ENCODE data around the gene LIPC.

The LIPC gene

DNA sequence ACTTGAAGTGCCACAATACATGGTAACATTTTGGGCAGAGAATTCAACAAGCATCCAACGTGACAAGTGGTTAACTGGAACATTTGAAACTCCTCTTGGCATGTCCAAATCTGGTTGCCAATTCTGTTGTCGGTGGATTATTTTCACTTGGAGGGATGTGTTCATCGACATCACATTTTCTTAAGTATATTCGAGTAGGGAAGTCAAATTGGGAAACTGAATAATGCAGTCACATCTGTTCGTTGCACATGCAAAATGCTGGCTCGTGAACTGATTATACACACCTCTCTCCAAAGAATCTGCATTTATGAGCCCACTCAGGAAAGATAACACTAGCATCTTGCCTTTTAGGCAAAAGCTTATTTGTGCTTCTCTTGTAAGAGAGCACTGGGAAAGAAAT lies 139.7 kb downstream of the LIPC start:
- H3K36me3 Mint-ChIP-seq = no peaks in the 10 kb centered on the region
- ATAC-seq (no peak), DNase-seq (ENCODE audit: low spot score in 2 of 2) (peak in 1 of 2 donors; percentile 15)
- no peak overlapping the region for H3K27ac Mint-ChIP-seq
- no peak overlapping the region for H3K4me3 Mint-ChIP-seq
- H3K4me1 Mint-ChIP-seq = peaks cover 15% of the 10 kb centered on the region
- no peaks in the 10 kb centered on the region for H3K9me3 Mint-ChIP-seq

DNA sequence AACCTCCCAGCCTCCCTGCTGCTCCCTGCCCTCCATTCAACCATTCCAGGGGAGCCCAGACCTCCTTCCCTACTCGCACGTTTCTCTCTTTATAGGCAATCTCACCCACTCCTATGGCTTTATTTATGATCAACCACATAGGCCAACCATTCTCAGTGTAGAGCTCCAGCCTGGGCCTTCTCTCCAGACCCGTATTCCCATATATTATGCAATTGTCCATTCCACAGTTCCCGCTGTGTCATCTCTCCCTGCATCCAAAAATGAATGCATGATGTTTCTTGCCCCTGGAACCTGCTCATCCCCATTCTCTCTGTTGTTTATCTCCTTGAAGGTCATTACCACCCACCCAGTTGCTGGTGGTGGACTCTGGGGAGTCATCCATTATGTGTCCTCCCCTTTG lies 140.7 kb downstream of the LIPC start:
- DNase-seq (ENCODE audit: low spot score in 2 of 2) (no peak), ATAC-seq (no peak)
- no peaks in the 10 kb centered on the region for H3K36me3 Mint-ChIP-seq
- no peaks in the 10 kb centered on the region for H3K9me3 Mint-ChIP-seq
- peaks cover 15% of the 10 kb centered on the region for H3K4me1 Mint-ChIP-seq
- no peak overlapping the region for H3K27ac Mint-ChIP-seq
- H3K4me3 Mint-ChIP-seq = no peak overlapping the region

DNA sequence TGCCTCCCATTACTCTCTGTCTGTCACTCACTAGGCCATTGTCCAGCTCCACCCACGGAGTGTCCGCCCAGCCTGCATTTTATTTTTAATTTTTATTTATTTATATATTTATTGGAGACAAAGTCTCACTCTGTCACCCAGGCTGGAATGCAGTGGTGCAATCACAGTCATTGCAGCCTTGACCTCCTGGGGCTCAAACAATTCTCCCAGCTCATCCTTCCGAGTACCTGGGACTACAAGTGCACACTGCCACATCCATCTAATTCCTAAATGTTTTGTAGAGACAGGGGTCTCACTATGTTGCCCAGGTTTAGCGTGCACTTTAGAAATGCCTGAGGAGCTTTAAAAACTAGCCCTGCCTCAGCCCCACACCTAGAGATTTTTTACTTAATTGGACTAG lies 141.5 kb downstream of the LIPC start:
- Mint-ChIP-seq H3K9me3 (no peaks in the 10 kb centered on the region), H3K4me3 (no peak overlapping the region), H3K27ac (no peak overlapping the region), H3K4me1 (peaks cover 12% of the 10 kb centered on the region), H3K36me3 (no peaks in the 10 kb centered on the region)
- DNase-seq (ENCODE audit: low spot score in 2 of 2) (no peak), ATAC-seq (no peak)

DNA sequence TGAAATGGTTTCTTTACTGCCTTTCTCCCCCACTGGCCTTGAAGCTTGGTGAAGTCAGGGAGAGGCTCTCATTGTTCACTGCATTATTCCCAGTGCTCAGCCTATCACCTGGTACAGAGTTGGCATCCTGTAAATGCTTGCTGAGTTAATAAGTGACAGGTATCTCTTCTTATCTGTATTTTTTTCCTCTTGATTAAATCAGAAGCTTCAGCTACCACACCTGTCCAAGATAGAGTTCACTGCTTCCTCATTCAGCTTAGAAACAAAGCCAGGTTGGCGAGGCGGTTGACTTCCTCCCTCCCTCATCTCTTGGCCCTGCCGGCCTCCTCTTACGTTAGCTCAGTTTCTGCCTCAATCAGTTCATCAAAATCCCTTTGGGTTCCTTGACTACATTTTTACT lies 142.8 kb downstream of the LIPC start:
- Mint-ChIP-seq H3K27ac (no peak overlapping the region), H3K9me3 (no peaks in the 10 kb centered on the region), H3K4me3 (no peak overlapping the region), H3K4me1 (peaks cover 7% of the 10 kb centered on the region), H3K36me3 (no peaks in the 10 kb centered on the region)
- DNase-seq (ENCODE audit: low spot score in 2 of 2) (no peak), ATAC-seq (no peak)

DNA sequence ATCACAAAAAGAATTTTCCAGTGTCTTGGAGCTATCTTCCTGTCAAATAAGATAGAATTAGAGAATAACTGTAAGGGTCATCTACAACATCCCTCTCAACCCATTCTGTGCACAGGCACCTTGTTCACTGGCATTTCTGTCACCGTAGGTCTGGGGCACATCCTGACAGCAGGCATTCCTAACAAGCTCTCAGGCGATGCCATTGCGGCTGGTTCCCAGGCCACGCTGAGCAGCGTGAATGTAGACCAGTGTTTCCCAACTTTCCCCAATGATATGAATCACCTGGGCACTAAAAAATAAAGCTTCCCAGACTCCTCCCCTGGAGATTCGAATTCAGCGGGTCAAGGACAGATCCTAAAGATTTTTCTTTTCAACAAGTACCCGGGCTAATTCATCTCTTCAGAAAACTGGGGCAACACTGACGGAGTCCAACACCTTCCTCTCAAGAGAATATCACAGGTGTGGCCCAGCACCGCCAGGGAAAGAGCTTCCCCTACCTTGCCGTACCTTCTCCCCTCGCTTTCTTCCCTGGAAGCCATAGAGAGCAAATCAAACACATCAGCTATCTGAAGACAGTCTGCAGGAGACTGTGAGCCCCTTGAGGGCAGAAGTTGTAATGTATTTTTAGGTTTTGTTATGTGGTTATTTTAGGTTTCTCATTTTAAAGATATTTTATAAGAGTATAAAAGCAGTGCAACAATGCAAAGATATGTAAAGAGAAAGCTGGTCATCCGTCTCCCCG lies 143.4 kb downstream of the LIPC start:
- DNase-seq (ENCODE audit: low spot score in 2 of 2) (no peak), ATAC-seq (no peak)
- Mint-ChIP-seq H3K4me1 (peaks cover 7% of the 10 kb centered on the region), H3K4me3 (no peak overlapping the region), H3K36me3 (no peaks in the 10 kb centered on the region), H3K27ac (no peak overlapping the region), H3K9me3 (no peaks in the 10 kb centered on the region)

DNA sequence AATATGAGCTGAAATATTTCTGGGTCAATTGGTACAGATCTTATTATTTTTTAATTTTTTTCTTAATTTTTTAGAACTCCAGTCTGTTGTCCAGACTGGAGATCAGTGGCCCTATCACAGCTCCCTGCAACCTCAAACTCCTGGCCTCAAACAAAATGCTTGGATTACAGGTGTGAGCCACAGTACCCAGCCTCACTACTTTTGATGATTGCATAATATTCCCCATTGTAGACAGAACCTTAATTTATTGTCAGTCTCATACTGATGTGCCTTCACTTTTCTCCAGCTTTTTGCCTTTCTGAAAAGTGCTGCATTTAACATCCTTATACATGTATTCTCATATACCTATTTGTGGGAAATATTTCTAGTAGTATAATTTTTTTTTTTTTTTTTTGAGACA lies 144.9 kb downstream of the LIPC start:
- no peaks in the 10 kb centered on the region for H3K36me3 Mint-ChIP-seq
- H3K27ac Mint-ChIP-seq = no peak overlapping the region
- DNase-seq (ENCODE audit: low spot score in 2 of 2) (no peak), ATAC-seq (no peak)
- peaks cover 7% of the 10 kb centered on the region for H3K4me1 Mint-ChIP-seq
- H3K9me3 Mint-ChIP-seq = no peaks in the 10 kb centered on the region
- H3K4me3 Mint-ChIP-seq = no peak overlapping the region

DNA sequence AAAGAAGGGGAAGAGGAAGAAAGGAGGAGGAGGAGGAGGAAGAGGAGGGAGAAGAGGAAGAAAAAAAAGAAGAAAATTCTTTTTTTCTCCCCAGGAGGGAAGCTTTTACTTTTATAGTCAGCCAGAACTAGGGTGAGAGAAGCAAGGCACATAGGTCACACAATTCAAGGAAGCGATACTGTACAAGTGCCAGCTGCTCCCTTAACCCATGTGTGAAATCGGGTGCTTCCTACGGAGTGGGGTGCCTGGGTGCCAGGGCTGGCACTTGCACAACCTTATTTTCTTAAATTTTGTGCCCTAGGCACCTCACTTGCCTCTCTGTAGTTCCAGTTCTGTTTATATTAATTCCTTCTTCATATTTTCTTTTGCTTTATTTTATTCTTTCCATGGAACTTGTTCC lies 150.4 kb downstream of the LIPC start:
- Mint-ChIP-seq H3K27ac (no peak overlapping the region), H3K36me3 (no peaks in the 10 kb centered on the region), H3K9me3 (peaks cover 7% of the 10 kb centered on the region), H3K4me3 (no peak overlapping the region), H3K4me1 (peaks cover 8% of the 10 kb centered on the region)
- DNase-seq (ENCODE audit: low spot score in 2 of 2) (no peak), ATAC-seq (no peak)

DNA sequence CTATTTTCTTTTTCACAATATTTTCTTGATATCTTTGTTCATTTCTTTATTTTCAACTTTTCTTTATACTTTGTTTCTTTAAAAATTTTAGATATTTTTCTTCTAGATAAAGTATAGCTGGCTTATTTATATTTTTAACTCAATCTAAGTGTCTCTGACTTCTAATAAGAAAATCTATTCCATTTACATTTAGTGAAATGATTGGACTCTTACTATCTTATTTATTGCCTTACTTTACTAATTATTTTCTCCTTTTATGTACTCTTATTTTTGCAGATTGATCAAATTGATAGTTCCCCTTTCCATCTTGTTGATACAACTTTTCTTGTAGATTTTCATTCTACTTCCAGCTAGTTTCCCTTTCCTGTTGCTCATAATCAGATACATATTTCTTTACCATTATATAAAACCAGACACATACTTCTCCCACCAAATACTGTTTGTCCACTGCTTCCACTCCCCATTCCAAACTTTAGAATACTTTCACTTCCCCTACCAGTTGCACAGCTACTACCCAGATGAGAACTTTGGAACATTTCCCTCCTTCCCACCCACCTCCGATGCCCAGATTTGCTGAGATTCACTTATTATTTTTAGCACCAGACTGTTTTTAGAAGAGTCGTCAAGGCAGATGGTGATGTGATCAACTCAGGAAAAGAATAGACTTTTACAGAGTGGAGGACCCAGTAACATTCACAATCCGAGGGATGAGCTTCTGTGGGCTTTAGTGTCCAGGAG lies 151.5 kb downstream of the LIPC start:
- H3K9me3 Mint-ChIP-seq = peaks cover 7% of the 10 kb centered on the region
- H3K36me3 Mint-ChIP-seq = no peaks in the 10 kb centered on the region
- no peak for ATAC-seq
- DNase-seq (ENCODE audit: low spot score in 2 of 2) = no peak
- peaks cover 8% of the 10 kb centered on the region for H3K4me1 Mint-ChIP-seq
- no peak overlapping the region for H3K27ac Mint-ChIP-seq
- no peak overlapping the region for H3K4me3 Mint-ChIP-seq

DNA sequence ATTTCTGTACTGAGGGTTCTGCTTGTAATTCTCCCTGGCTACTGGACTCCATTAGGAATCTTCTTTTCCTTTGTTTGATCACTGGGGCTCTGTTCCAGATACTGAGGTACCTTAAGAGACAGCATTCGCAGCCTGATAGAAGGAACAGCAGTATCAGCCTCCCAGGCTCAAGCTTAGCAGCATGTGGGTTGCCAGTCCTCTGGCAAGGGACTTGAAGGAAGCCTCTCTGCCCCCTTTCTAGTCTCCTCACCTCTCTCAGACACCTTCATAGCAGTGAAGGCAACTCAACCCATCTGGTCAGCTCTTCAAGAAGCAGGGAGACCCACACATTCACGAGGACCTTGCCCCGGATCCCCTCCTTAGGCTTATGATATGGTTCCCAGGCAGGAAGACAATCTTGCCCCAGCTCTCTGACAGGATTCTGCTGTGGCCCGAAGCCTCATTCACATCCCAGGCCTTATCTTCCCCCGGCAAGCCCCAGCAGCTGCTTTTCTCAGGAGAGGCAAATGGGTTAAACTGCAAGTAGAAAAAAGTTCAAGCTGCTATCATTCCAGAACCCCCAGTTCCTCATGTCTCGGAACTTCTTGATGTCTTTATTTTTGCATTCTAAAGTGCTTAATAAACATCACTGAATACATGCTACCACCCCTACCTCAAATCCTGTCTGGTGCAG lies 153.1 kb downstream of the LIPC start:
- no peak overlapping the region for H3K4me3 Mint-ChIP-seq
- H3K4me1 Mint-ChIP-seq = peaks cover 8% of the 10 kb centered on the region

DNA sequence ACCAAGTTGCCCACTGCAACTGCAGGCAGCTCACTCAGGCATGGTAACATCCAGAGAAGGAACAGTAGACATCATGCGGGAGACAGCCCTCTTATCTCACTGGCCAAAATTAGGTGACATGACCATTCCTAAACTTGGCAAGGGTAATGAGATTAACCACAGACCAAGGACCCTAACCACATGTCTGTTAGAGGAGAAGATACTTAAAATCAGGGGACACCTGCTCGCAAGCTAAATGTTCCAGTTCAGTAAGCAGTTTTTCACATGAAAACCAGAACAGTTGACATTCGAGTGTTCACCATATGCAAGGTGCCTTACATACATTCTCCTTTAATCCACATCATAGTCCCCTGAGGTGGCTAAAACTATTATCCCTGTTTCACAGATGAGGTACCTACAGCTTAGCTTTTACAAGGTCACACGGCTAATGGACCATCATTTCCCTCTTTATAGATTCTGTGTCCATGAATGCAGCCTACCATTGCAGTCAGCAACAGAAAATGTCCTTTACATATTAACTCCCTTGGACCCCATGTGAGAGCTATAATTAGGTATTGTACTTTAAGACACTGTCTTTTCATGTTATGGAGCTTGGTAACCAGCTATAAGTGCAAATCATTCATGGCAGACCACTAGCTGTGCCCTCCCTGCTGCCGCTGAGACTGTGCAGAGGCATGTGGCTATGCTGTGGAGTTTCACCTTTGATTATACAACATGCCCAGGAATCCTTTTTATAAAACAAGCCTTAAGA lies 154.1 kb downstream of the LIPC start:
- Mint-ChIP-seq H3K36me3 (no peaks in the 10 kb centered on the region), H3K4me3 (no peak overlapping the region), H3K4me1 (peaks cover 8% of the 10 kb centered on the region), H3K27ac (peak overlapping the region; percentile 9), H3K9me3 (peaks cover 7% of the 10 kb centered on the region)
- no peak for ATAC-seq
- DNase-seq (ENCODE audit: low spot score in 2 of 2) = no peak

More for the DNA sequence above, 153.1 kb downstream of the LIPC start:
- ATAC-seq = no peak
- H3K9me3 Mint-ChIP-seq = peaks cover 7% of the 10 kb centered on the region
- no peaks in the 10 kb centered on the region for H3K36me3 Mint-ChIP-seq
- DNase-seq (ENCODE audit: low spot score in 2 of 2) = no peak
- H3K27ac Mint-ChIP-seq = peak overlapping the region; percentile 9

DNA sequence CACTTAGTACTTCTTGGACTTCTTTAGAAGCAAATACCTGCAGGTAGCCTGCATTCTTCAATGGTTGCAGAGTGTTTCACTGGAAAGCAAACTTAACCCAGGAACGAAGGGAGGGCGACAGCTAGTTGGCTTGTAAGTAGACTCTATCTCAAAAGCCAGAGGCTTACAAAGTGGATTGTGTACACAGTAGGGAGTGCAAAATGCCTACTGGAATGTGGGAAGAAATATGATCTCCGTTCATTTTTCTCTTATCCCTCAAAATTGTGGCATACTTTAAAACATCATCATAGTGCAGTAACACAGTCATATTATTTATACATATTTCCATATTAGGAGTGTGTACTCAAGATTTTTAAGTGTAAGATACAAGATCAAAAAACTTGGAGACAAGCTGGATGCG lies 155.7 kb downstream of the LIPC start:
- ATAC-seq (no peak), DNase-seq (ENCODE audit: low spot score in 2 of 2) (no peak)
- no peaks in the 10 kb centered on the region for H3K36me3 Mint-ChIP-seq
- peaks cover 7% of the 10 kb centered on the region for H3K9me3 Mint-ChIP-seq
- H3K4me3 Mint-ChIP-seq = no peak overlapping the region
- no peak overlapping the region for H3K27ac Mint-ChIP-seq
- peaks cover 8% of the 10 kb centered on the region for H3K4me1 Mint-ChIP-seq

DNA sequence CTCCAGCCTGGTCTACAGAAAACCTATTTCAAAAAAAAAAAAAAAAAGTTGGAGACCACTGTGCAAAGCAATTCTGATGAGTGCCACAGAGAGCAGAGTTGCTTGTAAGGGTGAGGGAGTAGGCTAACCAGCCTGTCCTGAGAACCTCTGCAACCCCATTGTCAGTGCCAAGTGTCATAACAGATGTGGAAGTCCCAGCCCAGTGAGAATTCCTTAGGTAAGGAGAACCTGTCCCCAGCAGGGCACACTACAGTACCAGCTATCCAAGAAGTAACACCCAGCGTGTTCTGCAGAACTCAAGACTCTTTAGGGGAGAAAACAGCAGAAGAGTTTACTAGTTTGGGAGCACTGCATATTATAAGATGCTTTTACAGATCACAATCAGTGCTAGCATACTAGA lies 156.3 kb downstream of the LIPC start:
- DNase-seq (ENCODE audit: low spot score in 2 of 2) (no peak), ATAC-seq (no peak)
- Mint-ChIP-seq H3K36me3 (peaks cover under 1% of the 10 kb centered on the region), H3K4me1 (peaks cover 8% of the 10 kb centered on the region), H3K4me3 (no peak overlapping the region), H3K27ac (no peak overlapping the region), H3K9me3 (peaks cover 5% of the 10 kb centered on the region)

DNA sequence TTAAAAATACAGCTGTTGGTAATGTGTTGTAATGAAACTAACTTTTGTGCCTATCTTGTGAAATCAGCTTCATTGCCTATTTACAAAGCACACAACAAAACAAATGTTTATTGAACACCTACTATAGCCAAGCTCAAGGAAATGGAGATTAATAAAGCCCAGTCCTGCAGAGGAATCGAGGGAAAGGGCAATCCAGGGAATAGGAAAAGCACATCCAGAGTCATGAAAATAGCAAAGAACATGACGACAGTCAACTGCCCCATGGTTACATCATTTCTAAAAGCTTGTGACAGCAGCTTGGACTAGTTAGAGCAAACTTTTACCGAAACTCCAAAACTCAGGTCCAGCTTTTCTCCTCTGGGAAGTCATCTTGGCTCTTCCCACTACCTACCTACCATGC lies 157.3 kb downstream of the LIPC start:
- no peak overlapping the region for H3K4me3 Mint-ChIP-seq
- peaks cover 8% of the 10 kb centered on the region for H3K36me3 Mint-ChIP-seq
- ATAC-seq (no peak), DNase-seq (ENCODE audit: low spot score in 2 of 2) (no peak)
- no peaks in the 10 kb centered on the region for H3K9me3 Mint-ChIP-seq
- peaks cover 8% of the 10 kb centered on the region for H3K4me1 Mint-ChIP-seq
- peak overlapping the region; percentile 11 for H3K27ac Mint-ChIP-seq

DNA sequence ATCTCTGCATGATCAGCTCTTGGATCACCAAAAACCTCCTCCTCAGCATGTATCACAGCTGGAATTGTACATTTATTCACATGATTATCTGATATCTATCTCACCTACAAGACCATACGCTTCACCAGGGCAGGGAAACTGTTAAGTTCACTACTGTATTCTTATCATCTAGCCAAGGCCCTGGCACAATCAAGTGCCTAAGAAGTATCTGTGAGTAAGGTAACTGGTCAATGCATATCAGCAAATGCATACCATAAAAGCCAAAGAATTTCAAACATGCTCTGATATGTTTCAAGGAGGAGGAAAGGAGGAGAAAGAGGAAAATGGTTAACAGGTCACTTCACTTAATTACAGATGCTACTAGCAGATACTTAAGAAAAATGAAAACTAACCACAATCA lies 158.4 kb downstream of the LIPC start:
- Mint-ChIP-seq H3K27ac (no peak overlapping the region), H3K36me3 (peaks cover 12% of the 10 kb centered on the region), H3K9me3 (no peaks in the 10 kb centered on the region), H3K4me3 (no peak overlapping the region), H3K4me1 (peaks cover 5% of the 10 kb centered on the region)
- ATAC-seq = no peak
- no peak for DNase-seq (ENCODE audit: low spot score in 2 of 2)

DNA sequence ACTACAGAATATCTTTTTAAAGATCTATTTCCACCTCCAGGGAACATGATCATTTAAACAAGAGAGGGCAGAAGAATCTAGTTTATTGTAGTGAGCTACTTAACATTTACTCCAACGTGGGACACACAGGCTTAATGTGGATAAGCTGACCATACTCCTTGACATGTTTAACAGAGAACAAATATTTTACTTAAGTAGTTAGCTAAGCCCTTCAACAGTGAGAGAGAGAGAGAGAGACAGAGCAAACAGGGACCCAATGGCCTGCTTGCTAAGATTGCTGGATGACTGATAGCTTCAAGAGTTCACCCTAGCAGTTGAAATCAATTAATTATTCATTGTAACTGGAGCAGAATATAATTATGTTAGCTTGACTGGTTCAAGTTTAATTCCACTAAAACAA lies 159.1 kb downstream of the LIPC start:
- peaks cover 16% of the 10 kb centered on the region for H3K36me3 Mint-ChIP-seq

More for the DNA sequence above, 159.1 kb downstream of the LIPC start:
- DNase-seq (ENCODE audit: low spot score in 2 of 2) = no peak
- no peak for ATAC-seq
- H3K9me3 Mint-ChIP-seq = no peaks in the 10 kb centered on the region
- H3K4me1 Mint-ChIP-seq = no peaks in the 10 kb centered on the region
- H3K4me3 Mint-ChIP-seq = no peak overlapping the region
- no peak overlapping the region for H3K27ac Mint-ChIP-seq
